GM06990 (cell line): ENCODE measurements around the gene KRT81.

ENCODE experiments used
- DNase-seq: peaks from one replicate; pipeline ENCODE4 v3.0.0-alpha.2; 2011; ENCODE audit not compliant: insufficient read length; ENCODE audit errors: extremely low read depth
- H3K27me3 ChIP-seq: replicated peaks from 2 replicates; pipeline ENCODE4 v1.6.0; 2011; ENCODE audit warnings: low read length; ENCODE audit not compliant: control insufficient read depth, insufficient read depth
- H3K36me3 ChIP-seq: 2 replicates; pipeline ENCODE4 v1.5.1; 2011; ENCODE audit warnings: low read length; ENCODE audit not compliant: control insufficient read depth, insufficient read depth
- H3K4me3 ChIP-seq: replicated peaks from 2 replicates; pipeline ENCODE4 v1.5.1; 2011; ENCODE audit warnings: low read depth, mild to moderate bottlenecking, control low read depth, low read length
- TF ChIP-seq, protein P1 (sequence below): IDR thresholded peaks from 2 replicates; pipeline ENCODE4 v1.5.1; 2011; ENCODE audit warnings: low read length, control low read depth, mild to moderate bottlenecking, inconsistent platforms; ENCODE audit not compliant: insufficient read depth, poor library complexity, severe bottlenecking

The KRT81 gene

DNA sequence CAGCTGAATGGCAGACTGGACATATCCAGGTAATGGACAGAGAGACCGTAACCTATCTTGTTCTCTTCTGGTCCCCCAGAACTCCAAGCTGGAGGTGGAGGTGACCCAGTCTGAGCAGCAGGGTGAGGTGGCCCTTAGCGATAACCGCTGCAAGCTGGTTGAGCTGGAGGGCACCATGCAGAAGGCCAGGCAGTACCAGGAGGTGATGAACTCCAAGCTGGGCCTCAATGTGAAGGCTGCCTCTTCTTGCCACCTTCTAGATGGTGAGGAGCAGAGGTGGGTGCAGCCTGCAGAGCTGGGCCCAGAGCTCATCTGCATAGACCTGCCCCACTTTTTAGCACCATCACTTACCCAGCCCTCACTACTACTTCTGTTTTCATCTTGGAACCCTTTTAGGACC is 24.1 kb downstream of the KRT81 start:
- no peak overlapping the region for H3K4me3 ChIP-seq
- H3K36me3 ChIP-seq, result no peaks in the 10 kb centered on the region
- no peak for DNase-seq
- no peaks in the 10 kb centered on the region for H3K27me3 ChIP-seq
- TF ChIP-seq, protein P1, sequence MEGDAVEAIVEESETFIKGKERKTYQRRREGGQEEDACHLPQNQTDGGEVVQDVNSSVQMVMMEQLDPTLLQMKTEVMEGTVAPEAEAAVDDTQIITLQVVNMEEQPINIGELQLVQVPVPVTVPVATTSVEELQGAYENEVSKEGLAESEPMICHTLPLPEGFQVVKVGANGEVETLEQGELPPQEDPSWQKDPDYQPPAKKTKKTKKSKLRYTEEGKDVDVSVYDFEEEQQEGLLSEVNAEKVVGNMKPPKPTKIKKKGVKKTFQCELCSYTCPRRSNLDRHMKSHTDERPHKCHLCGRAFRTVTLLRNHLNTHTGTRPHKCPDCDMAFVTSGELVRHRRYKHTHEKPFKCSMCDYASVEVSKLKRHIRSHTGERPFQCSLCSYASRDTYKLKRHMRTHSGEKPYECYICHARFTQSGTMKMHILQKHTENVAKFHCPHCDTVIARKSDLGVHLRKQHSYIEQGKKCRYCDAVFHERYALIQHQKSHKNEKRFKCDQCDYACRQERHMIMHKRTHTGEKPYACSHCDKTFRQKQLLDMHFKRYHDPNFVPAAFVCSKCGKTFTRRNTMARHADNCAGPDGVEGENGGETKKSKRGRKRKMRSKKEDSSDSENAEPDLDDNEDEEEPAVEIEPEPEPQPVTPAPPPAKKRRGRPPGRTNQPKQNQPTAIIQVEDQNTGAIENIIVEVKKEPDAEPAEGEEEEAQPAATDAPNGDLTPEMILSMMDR, result no peak

DNA sequence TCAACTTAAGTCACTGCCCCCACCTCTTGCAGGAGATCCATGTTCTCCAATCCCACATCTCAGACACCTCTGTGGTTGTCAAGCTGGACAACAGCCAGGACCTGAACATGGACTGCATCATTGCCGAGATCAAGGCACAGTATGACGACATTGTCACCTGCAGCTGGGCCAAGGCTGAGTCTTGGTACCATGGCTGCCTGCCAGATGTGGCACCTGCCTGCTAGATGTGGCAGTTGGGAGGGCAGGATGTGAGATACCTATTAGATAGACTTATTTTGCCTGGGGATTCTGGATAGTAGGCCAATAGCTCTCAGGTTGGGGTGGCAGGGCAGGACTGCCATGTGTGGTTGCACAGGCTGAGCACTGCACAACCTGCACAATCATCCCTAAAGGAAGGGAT is 24.8 kb downstream of the KRT81 start:
- Histone ChIP-seq H3K27me3 (no peaks in the 10 kb centered on the region), H3K4me3 (no peak overlapping the region), H3K36me3 (no peaks in the 10 kb centered on the region)
- TF ChIP-seq, protein P1, result no peak
- no peak for DNase-seq

DNA sequence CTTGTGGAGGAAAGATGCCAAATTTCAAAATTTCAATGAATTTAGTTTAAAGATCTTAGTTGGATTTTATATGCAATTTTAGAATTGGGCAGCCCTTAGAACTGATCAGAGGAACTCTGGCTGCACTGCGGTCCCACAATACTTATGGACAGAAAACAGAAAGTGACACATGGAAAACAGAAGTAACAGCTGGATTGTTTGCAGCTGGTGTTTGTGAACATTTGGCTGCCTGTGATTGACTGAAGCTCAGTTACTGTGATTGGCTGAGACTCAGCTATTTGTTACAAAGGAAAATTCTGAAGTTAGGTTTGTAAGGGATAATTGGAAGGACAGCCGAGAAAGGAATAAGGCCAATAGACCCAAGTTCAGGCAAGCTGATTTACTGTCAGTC is 26.9 kb downstream of the KRT81 start:
- DNase-seq, result no peak
- H3K27me3 ChIP-seq, result no peaks in the 10 kb centered on the region
- TF ChIP-seq, protein P1, result no peak
- no peak overlapping the region for H3K4me3 ChIP-seq
- H3K36me3 ChIP-seq, result no peaks in the 10 kb centered on the region

DNA sequence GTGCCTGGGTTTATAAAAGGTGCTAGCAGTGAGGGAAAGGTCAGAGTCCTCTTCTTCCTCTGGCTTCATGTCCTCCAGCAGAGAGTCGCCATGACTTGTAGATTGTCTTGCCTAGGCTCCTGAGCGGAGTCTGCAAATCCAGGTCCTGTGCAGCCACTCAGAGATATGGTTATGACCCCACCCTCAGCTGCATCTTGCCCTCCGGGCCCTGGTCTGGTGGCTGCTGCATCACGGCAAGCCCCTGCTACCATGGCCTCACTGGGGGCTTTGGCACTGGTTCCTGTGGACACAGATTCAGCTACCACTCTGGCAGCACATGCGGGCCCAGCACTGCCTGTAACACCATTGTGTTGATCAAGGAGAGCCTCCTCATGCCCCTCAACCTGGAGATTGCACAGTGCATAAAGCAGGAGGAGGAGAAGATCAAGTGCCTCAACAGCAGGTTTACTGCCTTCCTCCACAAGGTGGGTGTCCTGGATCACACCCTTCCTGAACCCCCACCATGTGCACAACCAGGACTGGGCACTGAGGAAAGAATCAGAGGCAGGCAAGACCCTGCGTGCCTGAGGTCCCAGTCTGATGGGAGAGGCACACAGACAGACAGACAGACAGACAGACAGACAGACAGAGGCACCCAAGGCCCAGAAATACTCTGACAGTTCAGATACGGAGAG is 27.4 kb downstream of the KRT81 start:
- no peaks in the 10 kb centered on the region for H3K36me3 ChIP-seq
- H3K4me3 ChIP-seq, result no peak overlapping the region
- TF ChIP-seq, protein P1, result no peak
- H3K27me3 ChIP-seq, result no peaks in the 10 kb centered on the region
- no peak for DNase-seq

DNA sequence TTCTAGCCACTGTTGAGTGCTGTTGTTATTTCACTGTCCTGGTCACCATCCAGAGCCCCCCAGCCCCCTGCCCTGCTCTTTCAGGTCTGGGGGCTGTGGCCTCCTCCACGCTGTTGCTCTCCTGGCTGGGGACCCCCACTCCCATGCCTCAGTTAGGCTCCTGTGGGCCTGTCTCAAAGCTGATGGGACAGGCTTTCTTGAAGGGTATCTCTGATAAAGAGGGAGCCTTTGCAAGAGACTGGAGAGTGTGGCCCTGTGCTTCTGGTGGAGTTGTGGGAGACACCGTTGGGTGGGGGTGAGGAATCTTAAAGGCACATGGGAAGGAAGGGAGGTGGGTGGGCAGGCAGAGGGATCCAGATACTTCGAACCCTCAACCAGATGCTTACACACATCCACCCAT is 29.0 kb downstream of the KRT81 start:
- no peaks in the 10 kb centered on the region for H3K36me3 ChIP-seq
- no peak for DNase-seq
- TF ChIP-seq, protein P1, result no peak
- no peak overlapping the region for H3K4me3 ChIP-seq
- no peaks in the 10 kb centered on the region for H3K27me3 ChIP-seq

DNA sequence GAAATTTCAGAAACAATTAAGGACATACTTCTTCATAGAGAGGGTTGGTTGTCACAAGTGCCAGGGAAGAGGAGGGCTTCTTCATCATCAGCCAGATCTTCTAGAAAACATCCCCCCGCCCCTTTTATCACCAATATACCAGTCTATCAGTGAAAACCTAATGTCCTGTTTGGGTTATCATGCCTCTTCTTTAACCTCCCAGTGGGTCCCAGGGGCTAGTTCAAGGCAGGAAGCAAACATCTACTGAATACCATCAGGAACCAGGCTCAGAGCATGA is 30.2 kb downstream of the KRT81 start:
- no peaks in the 10 kb centered on the region for H3K27me3 ChIP-seq
- no peaks in the 10 kb centered on the region for H3K36me3 ChIP-seq
- no peak for DNase-seq
- TF ChIP-seq, protein P1, result no peak
- no peak overlapping the region for H3K4me3 ChIP-seq
